ENCODE measurements around the gene PPP1R13B. TPM values are rescaled to one million over a fixed set of nuclear protein-coding genes. Genes with fewer than 3 reads are reported as not detected.

The PPP1R13B gene
- total RNA-seq, 2 experiments from 2014 or later, result 17.0 to 17.7 TPM

DNA sequence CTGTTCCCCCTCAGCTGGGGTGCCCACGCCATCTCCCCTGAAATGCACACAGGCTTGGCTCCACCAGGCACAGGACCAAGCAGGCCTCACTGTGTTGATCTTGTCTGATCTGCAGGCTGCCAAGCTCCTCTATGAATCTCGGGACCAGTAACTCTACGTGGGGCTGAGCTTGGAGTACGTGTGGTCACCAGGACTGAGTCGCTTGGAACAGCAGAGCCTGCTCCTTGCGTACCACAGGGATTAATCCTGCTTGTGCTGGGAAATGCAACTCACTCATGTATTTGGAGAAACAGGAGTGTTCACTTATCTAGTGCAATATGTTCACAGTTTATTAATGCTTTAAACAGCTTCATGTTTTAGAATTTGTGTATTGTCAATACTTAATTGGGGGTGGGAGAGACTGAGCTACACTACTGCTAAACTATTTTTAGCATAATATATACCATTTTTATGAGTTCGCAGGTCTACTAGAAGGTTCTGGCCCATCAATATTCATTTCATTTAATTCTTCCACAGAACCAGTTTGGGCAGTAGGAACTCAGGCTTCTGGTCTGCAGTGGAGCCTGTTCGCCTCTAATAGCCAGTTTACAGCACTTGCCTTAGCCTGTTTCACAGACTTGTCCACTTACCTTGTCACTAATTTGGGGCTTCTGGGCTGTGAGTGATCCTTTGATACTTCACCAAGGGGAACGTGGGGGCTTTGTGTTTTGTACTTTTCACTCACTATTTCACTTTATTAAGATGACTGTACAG is 114.3 kb downstream of the PPP1R13B start:
- Mint-ChIP-seq H3K4me1 (no peaks in the 10 kb centered on the region), H3K9me3 (no peaks in the 10 kb centered on the region), H3K27me3 (no peaks in the 10 kb centered on the region), H3K36me3 (no peaks in the 10 kb centered on the region), H3K4me3 (no peak overlapping the region), H3K27ac (no peak overlapping the region)
- DNase-seq, result no peak
- no peak for ATAC-seq (ENCODE audit: low read depth)
- POLR2A ChIA-PET, result no interaction called here

DNA sequence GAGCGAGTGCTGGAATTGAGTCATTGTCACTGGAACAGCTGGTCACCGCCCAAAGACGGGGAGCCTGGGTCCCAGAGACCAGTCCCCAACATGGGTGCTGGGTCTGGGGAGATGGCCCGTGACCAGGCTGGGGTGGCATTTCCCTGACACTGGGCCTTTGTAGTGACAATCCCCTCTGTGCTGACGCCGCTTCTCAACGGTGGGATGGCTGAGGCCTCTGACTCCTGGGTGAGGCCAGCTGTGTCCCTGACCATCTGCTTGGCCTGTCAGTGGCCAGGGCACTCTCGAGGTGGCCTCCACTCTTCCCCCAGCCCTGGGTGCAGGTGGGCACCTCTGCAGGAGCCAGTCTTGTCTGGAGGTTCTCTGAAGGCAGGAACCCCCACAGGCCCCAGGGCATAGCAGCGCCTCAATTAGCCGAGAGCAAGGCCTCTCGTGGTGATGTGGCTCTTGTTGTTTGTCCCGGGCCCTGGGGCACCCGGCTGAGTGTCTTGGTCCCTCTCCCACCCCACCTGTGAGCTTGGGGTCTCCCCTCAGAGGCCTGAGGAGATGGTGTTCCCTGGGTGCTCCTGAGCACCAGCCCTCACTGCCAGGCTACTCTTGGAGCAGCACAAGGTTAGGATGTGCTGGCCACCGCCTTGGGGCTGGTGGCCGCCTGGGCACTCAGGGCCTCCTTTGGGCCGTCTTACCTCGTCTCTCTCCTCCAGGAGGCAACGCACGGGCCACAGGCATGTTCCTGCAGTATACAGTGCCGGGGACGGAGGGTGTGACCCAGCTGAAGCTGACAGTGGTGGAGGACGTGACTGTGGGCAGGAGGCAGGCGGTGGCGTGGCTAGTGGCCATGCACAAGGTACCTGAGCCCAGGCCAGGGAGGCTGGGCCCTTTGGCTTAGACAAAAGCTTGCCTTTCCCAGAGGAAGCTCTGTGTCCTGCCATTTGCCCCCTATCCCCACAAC is 115.2 kb downstream of the PPP1R13B start:
- Mint-ChIP-seq H3K4me3 (no peak overlapping the region), H3K4me1 (no peaks in the 10 kb centered on the region), H3K27me3 (no peaks in the 10 kb centered on the region), H3K9me3 (no peaks in the 10 kb centered on the region), H3K27ac (no peak overlapping the region), H3K36me3 (no peaks in the 10 kb centered on the region)
- DNase-seq, result no peak
- no peak for ATAC-seq (ENCODE audit: low read depth)
- POLR2A ChIA-PET, result no interaction called here

DNA sequence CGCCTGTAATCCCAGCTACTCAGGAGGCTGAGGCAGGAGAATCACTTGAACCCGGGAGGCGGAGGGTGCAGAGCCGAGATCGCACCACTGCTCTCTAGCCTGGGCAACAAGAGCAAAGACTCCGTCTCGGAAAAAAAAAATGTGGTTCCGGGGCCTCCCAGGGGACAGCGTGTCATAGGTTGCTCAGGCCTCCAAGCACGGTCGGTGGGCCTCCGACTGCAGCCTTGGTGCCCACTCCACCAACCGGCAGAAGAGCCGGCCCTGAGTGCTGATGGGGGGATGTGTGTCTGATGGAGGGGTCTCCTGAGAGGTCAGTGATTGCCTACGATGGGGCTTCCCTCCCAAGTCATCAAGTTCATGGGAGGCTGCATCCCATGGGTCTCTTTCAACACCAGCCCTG is 115.9 kb downstream of the PPP1R13B start:
- POLR2A ChIA-PET, result no interaction called here
- H3K27me3 Mint-ChIP-seq, result no peaks in the 10 kb centered on the region
- ATAC-seq (ENCODE audit: low read depth) (no peak), DNase-seq (no peak)
- H3K4me3 Mint-ChIP-seq, result no peak overlapping the region
- H3K27ac Mint-ChIP-seq, result no peak overlapping the region
- no peaks in the 10 kb centered on the region for H3K36me3 Mint-ChIP-seq
- H3K9me3 Mint-ChIP-seq, result no peaks in the 10 kb centered on the region
- no peaks in the 10 kb centered on the region for H3K4me1 Mint-ChIP-seq

DNA sequence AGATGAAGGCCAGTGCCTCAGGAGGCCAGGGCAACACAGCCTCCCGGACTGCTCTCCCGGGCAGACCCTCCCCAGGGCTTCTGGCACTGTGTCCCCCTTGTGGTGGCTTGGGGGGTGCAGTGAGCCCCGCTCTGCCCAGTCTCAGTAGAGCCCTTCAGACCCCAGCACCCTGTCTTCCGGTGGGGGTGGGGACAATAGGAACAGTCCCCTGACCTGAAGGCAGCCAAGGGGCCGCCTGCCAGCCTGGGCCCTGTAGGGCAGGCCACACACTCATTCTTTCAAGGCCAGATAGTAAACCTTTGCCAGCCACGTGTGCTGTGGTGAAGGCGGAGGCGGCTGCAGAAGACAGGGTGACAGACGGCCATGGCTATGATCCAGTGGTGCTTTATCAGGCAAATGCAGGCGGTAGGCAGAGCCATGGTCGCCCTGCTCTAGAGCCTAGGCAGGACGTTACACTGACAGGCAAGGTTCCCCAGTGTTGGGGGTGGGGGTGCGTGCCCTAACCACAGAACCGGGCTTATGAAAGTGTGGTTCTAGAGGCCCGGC is 116.8 kb downstream of the PPP1R13B start:
- ATAC-seq (ENCODE audit: low read depth) (no peak), DNase-seq (no peak)
- Mint-ChIP-seq H3K36me3 (no peaks in the 10 kb centered on the region), H3K27ac (no peak overlapping the region), H3K9me3 (no peaks in the 10 kb centered on the region), H3K27me3 (no peaks in the 10 kb centered on the region), H3K4me1 (no peaks in the 10 kb centered on the region), H3K4me3 (no peak overlapping the region)
- POLR2A ChIA-PET, result interaction anchor here (1.1 kb wide), 1 partner anchor 15 kb away, joined by 3 read pairs; the partner anchor contains the start of gene ZFYVE21

DNA sequence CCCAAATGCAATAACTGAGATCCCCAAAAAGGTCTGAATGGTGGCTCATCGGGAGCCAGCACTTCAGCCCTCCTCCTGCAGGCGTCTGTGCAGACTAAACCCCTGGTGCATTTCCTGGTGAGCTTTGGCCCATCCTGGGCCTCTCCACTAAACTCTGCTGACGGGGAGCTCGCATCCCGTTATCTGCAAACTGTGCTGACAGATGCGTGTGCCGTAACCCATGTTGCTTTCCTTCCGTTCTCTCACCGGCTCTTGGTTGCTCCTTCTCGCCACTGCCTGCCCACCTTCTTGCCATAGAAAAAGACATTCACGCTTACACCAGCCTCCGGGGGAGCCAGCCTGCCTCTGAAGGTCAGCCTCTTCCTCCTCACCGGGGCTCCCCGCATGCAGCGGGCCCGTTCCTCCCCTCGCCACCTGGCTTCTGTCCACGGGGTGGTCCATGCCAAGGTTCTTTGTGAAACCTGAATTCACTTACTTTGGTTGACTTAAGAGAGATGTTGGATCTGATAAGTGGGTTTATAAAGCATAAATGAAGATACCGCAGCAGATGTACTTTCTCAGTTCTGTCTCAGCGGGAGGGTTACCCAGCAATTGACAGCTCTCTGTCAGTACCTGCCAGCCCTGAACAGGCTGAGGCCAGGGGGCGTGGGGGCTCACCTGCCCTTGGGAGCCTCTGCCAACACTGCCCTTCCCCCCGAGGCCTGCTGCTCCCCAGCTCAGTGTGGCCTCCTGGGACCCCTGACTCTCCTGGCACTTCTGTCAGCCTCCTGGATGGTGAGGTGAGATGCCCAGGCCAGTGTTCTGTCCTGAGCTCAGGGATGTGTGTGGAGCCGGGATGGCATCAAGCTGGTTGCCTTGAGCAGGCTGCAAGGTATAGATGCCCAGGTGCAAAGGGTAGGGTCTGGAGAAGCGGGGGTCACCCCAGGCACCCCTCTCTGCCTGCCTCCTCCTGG is 117.6 kb downstream of the PPP1R13B start:
- no peak overlapping the region for H3K4me3 Mint-ChIP-seq
- no peaks in the 10 kb centered on the region for H3K27me3 Mint-ChIP-seq
- H3K4me1 Mint-ChIP-seq, result no peaks in the 10 kb centered on the region
- no peaks in the 10 kb centered on the region for H3K9me3 Mint-ChIP-seq
- no peaks in the 10 kb centered on the region for H3K36me3 Mint-ChIP-seq
- POLR2A ChIA-PET, result interaction anchor here (1.1 kb wide), 1 partner anchor 14 kb away, joined by 3 read pairs; the partner anchor contains the start of gene ZFYVE21
- ATAC-seq (ENCODE audit: low read depth), result no peak
- no peak overlapping the region for H3K27ac Mint-ChIP-seq
- no peak for DNase-seq

DNA sequence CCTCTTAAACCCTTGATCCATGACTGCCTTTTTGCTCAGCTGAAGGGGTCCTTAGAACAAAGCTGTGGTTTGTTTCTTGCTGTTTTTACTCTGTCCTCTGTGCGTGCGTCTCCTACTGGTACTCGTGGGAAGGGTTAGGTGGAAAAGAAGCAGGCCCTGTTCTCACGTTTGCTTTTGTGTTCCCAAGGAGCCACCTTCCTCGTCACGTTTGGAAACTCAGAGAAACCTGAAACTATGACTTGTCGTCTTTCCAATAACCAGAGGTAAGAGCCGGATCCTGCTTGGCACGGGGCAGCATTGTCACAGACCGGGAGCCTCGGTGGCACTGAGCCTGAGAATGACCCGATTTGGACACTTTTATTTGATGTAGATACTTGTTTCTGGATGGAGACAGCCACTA is 118.7 kb downstream of the PPP1R13B start:
- Mint-ChIP-seq H3K4me3 (no peak overlapping the region), H3K27me3 (no peaks in the 10 kb centered on the region), H3K9me3 (no peaks in the 10 kb centered on the region), H3K4me1 (no peaks in the 10 kb centered on the region), H3K27ac (no peak overlapping the region), H3K36me3 (no peaks in the 10 kb centered on the region)
- ATAC-seq (ENCODE audit: low read depth) (no peak), DNase-seq (no peak)
- POLR2A ChIA-PET, result no interaction called here

DNA sequence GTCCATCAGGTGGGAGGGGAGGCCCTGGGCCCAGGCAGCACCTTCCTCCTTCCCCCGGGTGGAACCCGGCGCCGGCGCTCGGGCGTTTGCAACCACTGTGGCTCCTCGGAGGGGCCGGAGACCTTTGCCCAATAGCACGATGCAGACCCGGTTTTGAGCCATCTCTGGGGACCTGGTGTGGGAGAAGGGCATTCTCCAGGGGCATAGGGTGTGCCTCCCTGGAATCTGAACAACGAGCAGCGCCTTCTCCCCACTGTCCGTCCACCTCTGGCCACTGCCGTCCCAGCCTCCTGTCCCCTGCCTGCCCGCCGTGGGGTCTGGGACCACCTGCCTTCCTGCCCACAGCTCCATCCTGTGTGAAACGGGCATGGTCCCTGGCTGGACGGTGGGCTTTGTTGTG is 119.2 kb downstream of the PPP1R13B start:
- DNase-seq (no peak), ATAC-seq (ENCODE audit: low read depth) (no peak)
- Mint-ChIP-seq H3K27me3 (no peaks in the 10 kb centered on the region), H3K27ac (no peak overlapping the region), H3K36me3 (no peaks in the 10 kb centered on the region), H3K9me3 (no peaks in the 10 kb centered on the region), H3K4me1 (no peaks in the 10 kb centered on the region), H3K4me3 (no peak overlapping the region)
- POLR2A ChIA-PET, result no interaction called here

DNA sequence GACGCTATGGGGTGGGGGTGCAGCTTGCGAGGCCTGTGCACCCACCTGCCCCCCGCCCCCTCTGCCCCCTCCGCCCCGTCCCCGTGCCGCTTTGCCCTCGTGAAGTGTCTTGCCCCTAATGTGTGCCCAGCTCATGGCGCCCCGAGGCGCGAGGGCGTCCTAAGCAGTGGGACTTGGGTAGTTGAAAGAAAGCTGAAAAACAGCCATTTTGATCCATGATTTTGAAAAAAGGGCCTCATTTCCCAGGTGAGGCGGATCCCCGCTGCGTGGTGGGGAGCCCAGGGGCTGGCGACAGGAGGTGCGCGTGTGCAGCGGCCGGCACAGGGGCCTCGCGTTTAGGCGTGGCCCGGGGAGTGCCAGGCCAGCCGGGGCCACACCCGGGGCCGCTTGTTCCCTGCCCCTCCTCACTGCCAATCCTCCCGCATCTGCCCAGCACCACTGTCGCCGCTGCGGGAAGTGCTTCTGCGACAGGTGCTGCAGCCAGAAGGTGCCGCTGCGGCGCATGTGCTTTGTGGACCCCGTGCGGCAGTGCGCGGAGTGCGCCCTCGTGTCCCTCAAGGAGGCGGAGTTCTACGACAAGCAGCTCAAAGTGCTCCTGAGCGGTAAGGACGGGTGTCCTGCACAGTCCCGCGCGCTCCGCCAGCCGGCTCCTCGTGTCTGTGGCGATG is 119.9 kb downstream of the PPP1R13B start:
- POLR2A ChIA-PET, result no interaction called here
- no peaks in the 10 kb centered on the region for H3K9me3 Mint-ChIP-seq
- no peaks in the 10 kb centered on the region for H3K36me3 Mint-ChIP-seq
- no peaks in the 10 kb centered on the region for H3K4me1 Mint-ChIP-seq
- H3K4me3 Mint-ChIP-seq, result no peak overlapping the region
- ATAC-seq (ENCODE audit: low read depth) (no peak), DNase-seq (no peak)
- H3K27me3 Mint-ChIP-seq, result no peaks in the 10 kb centered on the region
- H3K27ac Mint-ChIP-seq, result no peak overlapping the region

DNA sequence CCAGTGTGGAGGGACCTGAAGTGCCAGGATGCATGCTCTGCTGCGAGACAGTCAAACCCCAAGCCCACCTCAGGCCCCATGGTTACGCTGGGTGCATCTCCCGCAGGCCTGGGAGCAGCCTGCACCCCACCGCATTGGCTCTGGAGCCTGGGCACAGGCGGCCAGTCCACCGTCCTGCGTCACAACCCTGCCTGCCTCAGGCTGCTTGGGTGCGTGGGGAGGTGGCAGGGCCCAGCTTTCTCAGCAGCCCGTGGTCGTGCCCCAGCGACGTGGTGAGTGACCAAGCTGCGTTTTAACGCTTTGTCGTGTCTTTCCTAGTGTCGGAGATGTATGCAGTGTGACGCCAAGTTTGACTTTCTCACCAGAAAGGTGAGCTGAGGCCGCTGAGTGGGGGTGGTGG is 120.9 kb downstream of the PPP1R13B start:
- Mint-ChIP-seq H3K4me1 (no peaks in the 10 kb centered on the region), H3K4me3 (no peak overlapping the region), H3K9me3 (no peaks in the 10 kb centered on the region), H3K36me3 (no peaks in the 10 kb centered on the region), H3K27me3 (no peaks in the 10 kb centered on the region), H3K27ac (no peak overlapping the region)
- no peak for DNase-seq
- POLR2A ChIA-PET, result no interaction called here
- no peak for ATAC-seq (ENCODE audit: low read depth)

DNA sequence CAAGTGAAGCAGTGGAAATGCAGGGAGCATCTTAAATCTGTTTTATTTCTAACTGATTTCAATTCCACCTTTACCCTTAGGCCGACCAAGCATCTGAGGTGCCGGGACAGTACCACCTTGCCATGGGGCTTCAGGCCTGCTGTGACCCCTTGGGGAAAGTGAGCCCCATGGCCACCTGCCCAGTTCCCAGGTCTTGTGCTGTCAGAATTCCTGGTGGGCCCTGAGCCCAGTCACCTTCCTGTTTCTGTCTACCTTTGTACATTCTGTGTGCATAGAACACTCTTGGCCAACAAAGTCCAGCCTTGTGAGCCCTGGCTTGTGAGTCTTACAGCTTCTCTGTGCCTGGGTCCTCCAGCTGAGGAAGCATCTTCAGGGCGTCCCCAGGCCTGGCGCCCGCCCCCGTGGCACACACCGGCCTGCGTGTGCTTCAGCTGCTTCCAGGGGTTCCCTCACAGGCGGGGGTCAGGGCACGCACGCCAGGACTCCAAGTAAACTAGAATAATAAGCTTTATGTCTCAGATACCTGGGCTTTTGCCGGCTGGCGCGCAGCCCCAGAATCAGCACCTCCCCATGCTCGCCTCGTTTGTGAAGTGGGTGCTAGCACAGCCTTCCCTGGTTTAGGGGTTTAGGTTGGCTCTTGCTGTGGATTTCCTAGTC is 121.5 kb downstream of the PPP1R13B start:
- no peak overlapping the region for H3K27ac Mint-ChIP-seq
- H3K27me3 Mint-ChIP-seq, result no peaks in the 10 kb centered on the region
- H3K4me3 Mint-ChIP-seq, result no peak overlapping the region
- H3K9me3 Mint-ChIP-seq, result no peaks in the 10 kb centered on the region
- H3K36me3 Mint-ChIP-seq, result no peaks in the 10 kb centered on the region
- no peak for ATAC-seq (ENCODE audit: low read depth)
- DNase-seq, result no peak
- POLR2A ChIA-PET, result no interaction called here
- no peaks in the 10 kb centered on the region for H3K4me1 Mint-ChIP-seq

DNA sequence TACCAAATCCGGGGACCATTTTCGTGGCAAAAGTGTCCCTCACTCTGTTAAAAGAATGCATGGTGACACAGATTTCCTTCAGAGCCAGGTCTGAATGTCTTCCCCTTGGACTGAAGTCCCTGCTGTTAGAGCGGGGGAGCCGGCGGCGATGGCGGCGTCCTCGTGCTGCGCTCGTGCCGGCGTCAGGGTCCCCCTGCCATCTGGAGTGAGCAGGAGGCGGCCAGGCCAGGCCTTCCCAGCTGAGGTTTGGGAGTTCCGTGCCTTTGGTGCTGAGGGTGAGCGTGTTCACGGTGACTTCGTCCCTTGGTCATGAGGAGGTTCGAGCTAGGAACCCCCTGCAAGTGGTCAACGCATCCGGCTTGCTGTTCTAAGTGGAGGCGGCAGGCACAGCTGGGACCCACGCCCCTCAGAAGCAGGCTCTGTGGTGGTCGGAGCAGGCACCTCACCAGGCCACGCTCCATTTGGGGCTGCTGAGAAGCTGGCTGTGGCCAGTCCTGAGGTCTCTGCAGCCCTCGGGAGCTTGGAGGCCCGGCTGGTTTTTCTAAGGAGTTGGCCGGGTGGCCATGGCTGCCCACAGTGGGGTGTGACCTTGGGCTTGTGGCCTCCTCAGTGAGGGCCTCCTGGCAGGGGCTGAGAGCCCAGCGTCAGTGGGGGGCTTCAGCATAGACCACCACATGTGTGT is 122.2 kb downstream of the PPP1R13B start:
- Mint-ChIP-seq H3K27ac (no peak overlapping the region), H3K36me3 (no peaks in the 10 kb centered on the region), H3K27me3 (no peaks in the 10 kb centered on the region), H3K4me1 (no peaks in the 10 kb centered on the region), H3K9me3 (no peaks in the 10 kb centered on the region), H3K4me3 (no peak overlapping the region)
- ATAC-seq (ENCODE audit: low read depth) (no peak), DNase-seq (no peak)
- POLR2A ChIA-PET, result no interaction called here

DNA sequence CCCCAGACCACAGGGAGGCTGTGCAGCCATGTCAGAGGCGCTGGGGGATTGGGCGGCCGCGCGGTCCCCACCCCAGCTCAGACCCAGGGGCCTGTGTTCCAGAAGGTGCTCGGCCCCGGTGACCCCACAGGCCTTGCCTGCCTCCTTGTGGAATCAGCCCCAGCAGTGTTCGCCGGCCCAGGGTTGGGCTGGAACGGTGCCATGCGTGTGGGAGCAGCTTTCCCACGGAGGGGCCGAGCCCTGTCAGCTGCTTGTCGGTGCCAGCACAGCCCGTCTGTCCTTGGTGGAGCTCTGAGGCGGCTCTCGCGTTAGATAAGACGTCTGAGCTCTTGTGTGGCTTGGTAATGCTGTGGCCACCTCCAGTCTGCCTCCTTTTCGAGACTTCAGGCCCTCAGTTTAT is 123.3 kb downstream of the PPP1R13B start:
- no peaks in the 10 kb centered on the region for H3K36me3 Mint-ChIP-seq
- H3K9me3 Mint-ChIP-seq, result no peaks in the 10 kb centered on the region
- no peak overlapping the region for H3K27ac Mint-ChIP-seq
- ATAC-seq (ENCODE audit: low read depth) (no peak), DNase-seq (no peak)
- H3K4me3 Mint-ChIP-seq, result no peak overlapping the region
- H3K4me1 Mint-ChIP-seq, result peaks cover 9% of the 10 kb centered on the region
- POLR2A ChIA-PET, result no interaction called here
- H3K27me3 Mint-ChIP-seq, result no peaks in the 10 kb centered on the region
